Activated CD8-positive, alpha-beta T cell treated with anti-CD3 and anti-CD28 coated beads, Interleukin-2, amount 10 ng/mL, durations not matched to agents 7 days and 5 days (primary cell): Measurements from ENCODE around the gene SLAIN2. TPM values are rescaled to one million over a fixed set of nuclear protein-coding genes. Genes with fewer than 3 reads are reported as not detected.

Experiments
- ATAC-seq: fragments of 150-1000 bp; cut with Tn5 transposase; one replicate; pipeline ENCODE4 v1.10.0; 2021; ENCODE audit warnings: moderate library complexity
- CTCF ChIA-PET: fragments of 350-600 bp; sonication (Branson Sonifier 250); formaldehyde crosslinking; loops from one replicate; lab custom pipeline; 2021; ENCODE audit warnings: antibody characterized with exemption; lab: Charles Lee
- POLR2A ChIA-PET: fragments of 350-600 bp; sonication (Branson Sonifier 250); formaldehyde crosslinking; loops from one replicate; lab custom pipeline; 2021; ENCODE audit warnings: antibody characterized with exemption; lab: Charles Lee
- DNase-seq: peaks from one replicate; pipeline ENCODE4 v3.0.0-alpha.2; 2020
- H3K27ac Mint-ChIP-seq: one replicate; pipeline ENCODE4 v1.8.0; 2021; ENCODE audit warnings: mild to moderate bottlenecking, mixed read lengths
- H3K27me3 Mint-ChIP-seq: one replicate; pipeline ENCODE4 v1.8.0; 2021; ENCODE audit warnings: low read depth, mixed read lengths
- H3K36me3 Mint-ChIP-seq: one replicate; pipeline ENCODE4 v1.8.0; 2021; ENCODE audit warnings: low read depth, mixed read lengths
- H3K4me1 Mint-ChIP-seq: one replicate; pipeline ENCODE4 v1.8.0; 2021; ENCODE audit warnings: low read depth, mixed read lengths
- H3K4me3 Mint-ChIP-seq: one replicate; pipeline ENCODE4 v1.8.0; 2021; ENCODE audit warnings: mild to moderate bottlenecking, mixed read lengths
- H3K9me3 Mint-ChIP-seq: one replicate; pipeline ENCODE4 v1.8.0; 2022; ENCODE audit warnings: mixed read lengths; ENCODE audit not compliant: insufficient read depth
- total RNA-seq, 2 experiments: library from RNA; stranded (reverse); gene quantifications; one replicate each; pipeline ENCODE4 v1.2.3, GENCODE V29; 2021

SLAIN2 gene
- total RNA-seq, 2 experiments from 2014 or later, result 61.3 to 61.6 TPM

DNA sequence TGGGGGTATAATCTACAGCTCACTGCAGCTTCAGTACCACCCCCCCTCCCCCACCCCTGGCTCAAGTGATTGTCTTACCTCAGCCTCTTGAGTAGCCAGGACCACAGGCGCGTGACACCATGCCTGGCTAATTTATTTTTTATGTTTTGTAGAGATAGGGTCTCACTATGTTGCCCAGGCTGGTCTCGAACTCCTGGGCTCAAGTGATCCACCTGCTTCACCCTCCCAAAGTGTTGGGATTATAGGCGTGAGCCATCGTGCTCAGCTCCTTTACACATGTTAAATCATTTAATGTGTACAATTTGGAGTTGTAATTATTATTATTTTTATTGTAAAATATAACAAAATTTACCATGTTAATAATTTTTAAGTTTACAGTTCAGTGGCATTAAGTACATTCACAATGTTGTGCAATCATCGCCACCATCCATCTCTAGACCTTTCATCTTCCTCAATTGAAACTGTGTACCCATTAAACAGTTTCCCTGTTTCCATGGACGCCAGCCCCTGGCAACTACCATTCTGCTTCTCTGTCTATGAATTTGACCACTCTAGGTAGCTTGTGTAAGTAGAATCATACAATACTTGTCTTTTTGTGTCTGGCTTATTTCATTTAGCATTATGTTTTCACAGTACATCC, 6.1 kb downstream of the SLAIN2 start:
- Mint-ChIP-seq H3K27ac (no peak overlapping the region), H3K36me3 (peaks cover 22% of the 10 kb centered on the region), H3K4me3 (no peak overlapping the region), H3K4me1 (peaks cover 45% of the 10 kb centered on the region), H3K9me3 (peaks cover 5% of the 10 kb centered on the region), H3K27me3 (no peaks in the 10 kb centered on the region)
- ChIA-PET POLR2A (no interaction called here), CTCF (no interaction called here)
- ATAC-seq, result no peak
- DNase-seq, result no peak

- peaks cover 5% of the 10 kb centered on the region for H3K9me3 Mint-ChIP-seq
- ChIA-PET POLR2A (interaction anchor here (0.7 kb wide), 1 partner anchor 8 kb away, joined by 3 read pairs; no protein-coding TSS in a partner anchor), CTCF (no interaction called here)
- DNase-seq (no peak), ATAC-seq (no peak)
- no peak overlapping the region for H3K27ac Mint-ChIP-seq
- peaks cover 20% of the 10 kb centered on the region for H3K4me1 Mint-ChIP-seq
- H3K36me3 Mint-ChIP-seq, result peaks cover 20% of the 10 kb centered on the region
- no peak overlapping the region for H3K4me3 Mint-ChIP-seq
- H3K27me3 Mint-ChIP-seq, result no peaks in the 10 kb centered on the region
Measured at GRCh38 chr4:48350871-48351270, 9.5 kb downstream of the SLAIN2 start.

DNA sequence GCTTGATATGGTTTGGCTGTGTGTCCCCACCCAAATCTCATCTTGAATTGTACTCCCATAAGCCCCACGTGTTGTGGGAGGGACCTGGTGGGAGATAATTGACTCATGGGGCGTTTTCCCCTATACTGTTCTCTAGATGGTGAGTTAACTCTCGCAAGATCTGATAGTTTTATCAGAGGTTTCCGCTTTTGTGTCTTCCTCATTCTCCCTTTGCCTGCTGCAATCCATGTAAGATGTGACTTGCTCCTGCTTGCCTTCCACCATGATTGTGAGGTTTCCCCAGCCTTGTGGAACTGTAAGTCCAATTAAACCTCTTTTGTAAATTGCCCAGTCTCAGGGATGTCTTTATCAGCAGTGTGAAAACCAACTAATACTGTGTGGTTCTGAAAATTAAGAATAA, 11.5 kb downstream of the SLAIN2 start:
- no peak for ATAC-seq
- DNase-seq, result no peak
- H3K36me3 Mint-ChIP-seq, result peaks cover 20% of the 10 kb centered on the region
- CTCF ChIA-PET, result no interaction called here
- POLR2A ChIA-PET, result no interaction called here
- no peak overlapping the region for H3K27ac Mint-ChIP-seq
- peaks cover 5% of the 10 kb centered on the region for H3K9me3 Mint-ChIP-seq
- peaks cover 8% of the 10 kb centered on the region for H3K4me1 Mint-ChIP-seq
- H3K4me3 Mint-ChIP-seq, result no peak overlapping the region
- H3K27me3 Mint-ChIP-seq, result no peaks in the 10 kb centered on the region

DNA sequence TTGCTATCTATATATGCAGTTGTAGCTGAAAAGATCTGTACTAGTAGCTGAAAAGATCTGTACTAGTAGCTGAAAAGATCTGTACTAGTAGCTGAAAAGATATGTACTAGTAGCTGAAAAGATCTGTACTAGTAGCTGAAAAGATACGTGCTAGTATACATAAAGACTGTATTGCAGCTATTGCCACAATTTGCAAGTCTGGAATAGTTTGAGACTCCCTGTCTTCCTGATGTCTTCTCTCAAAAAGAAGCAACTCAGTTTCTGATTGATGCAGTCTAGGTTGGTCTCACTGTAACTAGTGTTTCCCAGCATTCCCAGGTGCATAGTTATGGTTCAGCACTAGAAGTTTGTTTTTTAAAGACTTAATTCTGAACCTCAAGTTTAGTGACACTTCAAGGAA, 15.0 kb downstream of the SLAIN2 start:
- H3K27me3 Mint-ChIP-seq, result no peaks in the 10 kb centered on the region
- ChIA-PET POLR2A (no interaction called here), CTCF (interaction anchor here (1.2 kb wide), 1 partner anchor 14 kb away, joined by 5 read pairs; no protein-coding TSS in a partner anchor)
- no peak overlapping the region for H3K27ac Mint-ChIP-seq
- peaks cover 5% of the 10 kb centered on the region for H3K9me3 Mint-ChIP-seq
- H3K4me1 Mint-ChIP-seq, result no peaks in the 10 kb centered on the region
- peaks cover 23% of the 10 kb centered on the region for H3K36me3 Mint-ChIP-seq
- DNase-seq (no peak), ATAC-seq (no peak)
- H3K4me3 Mint-ChIP-seq, result no peak overlapping the region

DNA sequence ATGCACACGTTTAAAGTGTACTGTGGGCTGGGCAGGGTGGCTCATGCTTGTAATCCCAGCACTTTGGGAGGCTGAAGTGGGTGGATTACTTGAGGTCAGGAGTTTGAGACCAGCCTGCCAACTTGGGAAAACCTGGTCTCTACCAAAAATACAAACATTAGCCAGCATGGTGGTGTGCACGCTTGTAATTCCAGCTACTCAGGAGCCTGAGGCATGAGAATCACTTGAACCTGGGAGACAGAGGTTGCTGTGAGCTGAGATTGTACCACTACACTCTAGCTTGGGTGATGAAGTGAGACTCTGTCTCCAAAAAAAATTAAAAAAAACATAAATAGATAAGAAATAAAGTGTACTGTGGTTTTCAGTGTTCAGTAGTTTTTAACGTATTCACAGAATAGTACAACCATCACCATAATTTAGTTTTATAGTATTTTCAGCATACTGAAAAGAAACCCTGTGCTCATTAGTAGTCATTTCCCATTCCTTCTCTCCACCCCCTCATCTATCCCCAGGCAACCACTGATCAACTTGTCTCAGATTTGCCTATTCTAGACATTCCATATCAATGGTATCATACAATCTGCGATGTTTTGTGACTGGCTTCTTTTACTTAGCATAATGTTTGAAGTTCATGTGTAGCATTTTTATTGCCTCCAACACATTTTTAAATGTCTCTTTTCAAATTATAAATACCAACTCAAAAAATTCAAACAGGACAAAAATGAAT, 19.1 kb downstream of the SLAIN2 start:
- DNase-seq, result no peak
- peaks cover 8% of the 10 kb centered on the region for H3K36me3 Mint-ChIP-seq
- no peaks in the 10 kb centered on the region for H3K9me3 Mint-ChIP-seq
- no peaks in the 10 kb centered on the region for H3K27me3 Mint-ChIP-seq
- no peak overlapping the region for H3K4me3 Mint-ChIP-seq
- no peak for ATAC-seq
- ChIA-PET CTCF (interaction anchor here (1.2 to 1.5 kb wide), 2 partner anchors 17 to 20 kb away, joined by 3 read pairs; no protein-coding TSS in a partner anchor), POLR2A (interaction anchor here (0.9 kb wide), 1 partner anchor 461 kb away, joined by 3 read pairs; no protein-coding TSS in a partner anchor)
- no peak overlapping the region for H3K27ac Mint-ChIP-seq
- H3K4me1 Mint-ChIP-seq, result no peaks in the 10 kb centered on the region

DNA sequence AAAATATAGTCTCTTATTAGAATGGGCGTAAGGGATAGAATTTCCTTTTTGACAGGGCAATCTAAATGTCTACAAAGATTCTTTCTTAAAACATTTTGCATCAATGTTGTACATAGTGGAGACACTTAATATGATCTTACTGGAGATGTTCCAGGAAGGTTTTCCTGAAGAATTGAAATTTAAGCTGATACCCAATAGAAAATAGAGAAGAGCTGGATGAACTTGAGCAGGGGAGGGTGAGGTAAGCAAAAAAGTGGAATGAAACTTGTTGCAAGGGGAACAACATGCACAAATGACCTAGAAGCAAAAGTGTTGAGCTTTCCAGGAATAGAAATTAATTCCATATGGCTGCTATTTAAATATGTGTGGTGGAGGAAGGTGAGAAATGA, 19.7 kb downstream of the SLAIN2 start:
- no peak overlapping the region for H3K4me3 Mint-ChIP-seq
- no peaks in the 10 kb centered on the region for H3K4me1 Mint-ChIP-seq
- H3K9me3 Mint-ChIP-seq, result no peaks in the 10 kb centered on the region
- H3K36me3 Mint-ChIP-seq, result peaks cover 10% of the 10 kb centered on the region
- H3K27me3 Mint-ChIP-seq, result no peaks in the 10 kb centered on the region
- DNase-seq (no peak), ATAC-seq (no peak)
- CTCF ChIA-PET, result interaction anchor here (1.5 kb wide), 1 partner anchor 20 kb away, joined by 3 read pairs; no protein-coding TSS in a partner anchor
- POLR2A ChIA-PET, result interaction anchor here (0.9 kb wide), 1 partner anchor 461 kb away, joined by 3 read pairs; no protein-coding TSS in a partner anchor
- no peak overlapping the region for H3K27ac Mint-ChIP-seq

DNA sequence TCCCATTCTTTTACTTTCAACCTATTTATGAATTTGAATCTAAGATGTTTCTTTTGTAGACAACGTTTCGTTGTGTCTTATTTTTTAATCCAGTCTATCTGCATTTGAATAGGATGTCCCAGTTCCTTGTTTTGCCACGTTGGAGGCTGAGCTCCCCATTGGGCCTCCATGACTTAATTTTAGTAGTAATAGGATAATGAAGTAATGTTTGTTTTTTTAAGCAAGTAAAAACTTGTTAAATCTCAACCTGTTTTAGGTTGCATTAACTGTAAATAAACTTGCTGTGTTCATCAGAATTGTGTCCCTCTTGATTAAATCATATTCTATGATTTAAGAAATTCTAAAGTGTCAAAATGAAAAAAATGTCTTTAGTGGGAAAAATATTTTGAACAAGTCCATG, 25.3 kb downstream of the SLAIN2 start:
- no peak for DNase-seq
- H3K27me3 Mint-ChIP-seq, result no peaks in the 10 kb centered on the region
- no peak overlapping the region for H3K27ac Mint-ChIP-seq
- H3K36me3 Mint-ChIP-seq, result peaks cover 9% of the 10 kb centered on the region
- no peak overlapping the region for H3K4me3 Mint-ChIP-seq
- no peak for ATAC-seq
- POLR2A ChIA-PET, result no interaction called here
- CTCF ChIA-PET, result no interaction called here
- H3K9me3 Mint-ChIP-seq, result no peaks in the 10 kb centered on the region
- H3K4me1 Mint-ChIP-seq, result peaks cover 8% of the 10 kb centered on the region

- Mint-ChIP-seq H3K27me3 (no peaks in the 10 kb centered on the region), H3K4me1 (peaks cover 8% of the 10 kb centered on the region), H3K4me3 (no peak overlapping the region), H3K36me3 (peaks cover 9% of the 10 kb centered on the region), H3K27ac (no peak overlapping the region), H3K9me3 (no peaks in the 10 kb centered on the region)
- no peak for ATAC-seq
- CTCF ChIA-PET, result no interaction called here
- no peak for DNase-seq
- POLR2A ChIA-PET, result no interaction called here
Measured at GRCh38 chr4:48367016-48367415, 25.7 kb downstream of the SLAIN2 start.

DNA sequence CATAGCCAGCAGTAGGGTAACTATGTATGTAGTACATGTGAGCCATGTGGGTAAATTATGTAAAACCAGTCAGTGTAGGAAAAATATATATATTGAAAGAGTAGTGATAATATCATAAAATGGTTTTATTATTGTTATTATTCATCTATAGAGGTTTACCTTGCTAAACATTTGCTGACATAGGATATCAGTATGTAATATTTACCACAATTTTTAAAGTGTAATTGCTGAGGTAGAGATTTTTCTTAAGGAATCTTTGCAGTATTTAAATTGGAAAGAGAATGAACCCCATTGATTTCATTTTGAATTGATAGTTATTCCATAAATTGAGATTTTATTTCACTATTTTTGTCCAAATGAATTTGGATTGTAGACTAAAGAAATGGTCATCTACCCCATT, 27.1 kb downstream of the SLAIN2 start:
- no peaks in the 10 kb centered on the region for H3K9me3 Mint-ChIP-seq
- ChIA-PET POLR2A (no interaction called here), CTCF (no interaction called here)

DNA sequence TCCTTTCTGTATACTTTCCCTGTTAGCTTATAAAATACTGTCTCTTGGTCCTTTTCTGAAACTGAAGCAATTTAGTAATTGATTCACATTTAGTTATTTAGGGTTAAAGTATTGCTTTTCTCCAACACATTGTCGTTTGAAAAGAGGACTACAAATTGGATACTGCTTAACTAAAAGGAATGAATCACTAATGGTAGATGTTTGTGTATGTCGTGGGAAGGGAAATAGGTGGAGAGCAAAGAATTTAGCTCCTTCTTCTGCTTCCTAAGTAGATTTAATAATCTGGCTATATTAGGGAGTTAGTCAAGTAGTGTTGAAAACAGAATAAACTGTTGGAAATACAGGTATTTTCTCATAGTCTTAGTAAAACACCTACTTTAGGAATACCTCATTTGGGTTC, 27.9 kb downstream of the SLAIN2 start:
- ChIA-PET CTCF (no interaction called here), POLR2A (no interaction called here)
- Mint-ChIP-seq H3K9me3 (no peaks in the 10 kb centered on the region), H3K27me3 (no peaks in the 10 kb centered on the region), H3K27ac (no peak overlapping the region), H3K4me3 (no peak overlapping the region), H3K4me1 (peaks cover 8% of the 10 kb centered on the region), H3K36me3 (peaks cover 12% of the 10 kb centered on the region)
- DNase-seq (no peak), ATAC-seq (no peak)

More for the DNA sequence above, 27.1 kb downstream of the SLAIN2 start:
- DNase-seq (no peak), ATAC-seq (no peak)
- Mint-ChIP-seq H3K4me1 (peaks cover 8% of the 10 kb centered on the region), H3K4me3 (no peak overlapping the region), H3K27me3 (no peaks in the 10 kb centered on the region), H3K36me3 (peaks cover 12% of the 10 kb centered on the region), H3K27ac (no peak overlapping the region)

GRCh38 chr4:48369771-48370170, 28.4 kb downstream of the SLAIN2 start:
- H3K9me3 Mint-ChIP-seq, result no peaks in the 10 kb centered on the region
- DNase-seq, result no peak
- H3K36me3 Mint-ChIP-seq, result peaks cover 12% of the 10 kb centered on the region
- no peak overlapping the region for H3K27ac Mint-ChIP-seq
- no peak overlapping the region for H3K4me3 Mint-ChIP-seq
- no peak for ATAC-seq
- POLR2A ChIA-PET, result no interaction called here
- no peaks in the 10 kb centered on the region for H3K27me3 Mint-ChIP-seq
- H3K4me1 Mint-ChIP-seq, result peaks cover 8% of the 10 kb centered on the region
- CTCF ChIA-PET, result no interaction called here
